ENCODE results near the gene RNF207. TPM values are rescaled to one million over a fixed set of nuclear protein-coding genes. Genes with fewer than 3 reads are reported as not detected.

Gene RNF207
- total and polyA plus RNA-seq, 5 donors, result 33.7 to 97.4 (median 55.2) TPM

- no peaks in the 10 kb centered on the region for H3K9me3 ChIP-seq (ENCODE audit: control insufficient read depth, low read length)
- ATAC-seq (peak; percentile 57 to 59), DNase-seq (peak; percentile 58 to 87 (median 79))
- no peaks in the 10 kb centered on the region for H3K27me3 ChIP-seq (ENCODE audit: control insufficient read depth, insufficient read depth)
- 1% methylated on average over 78 of the region's 78 CpGs for WGBS
- H3K4me3 ChIP-seq (ENCODE audit: low read length), result peak within 1 kb of the TSS; percentile 64
- intact Hi-C loops (cut with DNase I), result no loop called here
- no peak within 1 kb of the TSS for H3K27ac ChIP-seq (ENCODE audit: low read length)
- no peaks in the 10 kb centered on the region for H3K4me1 ChIP-seq (ENCODE audit: control insufficient read depth, insufficient read depth, low read length)
These were observed 55.2 kb downstream of the RNF207 start, which contains the start of gene GPR153 for GRCh38 chr1:6260961-6261614. Gene GPR153, minus strand, starts transcription at chr1:6261098. Its CDS starts 6,193 bp downstream, at chr1:6254905.

GRCh38 chr1:6261615-6261995 lies 55.7 kb downstream of the RNF207 start:
- Histone ChIP-seq H3K9me3 (ENCODE audit: control insufficient read depth, low read length) (no peaks in the 10 kb centered on the region), H3K4me3 (ENCODE audit: low read length) (peak overlapping the region; percentile 64), H3K27me3 (ENCODE audit: control insufficient read depth, insufficient read depth) (no peaks in the 10 kb centered on the region), H3K4me1 (ENCODE audit: control insufficient read depth, insufficient read depth, low read length) (no peaks in the 10 kb centered on the region), H3K27ac (ENCODE audit: low read length) (no peak overlapping the region)
- WGBS, result 11% methylated on average over 15 of the region's 15 CpGs
- ATAC-seq (no peak), DNase-seq (peak in 1 of 3 donors; percentile 43)
- intact Hi-C loops (cut with DNase I), result no loop called here

GRCh38 chr1:6262555-6263420 lies 56.9 kb downstream of the RNF207 start:
- DNase-seq, result peak; percentile 75 to 90 (median 88)
- Histone ChIP-seq H3K27me3 (ENCODE audit: control insufficient read depth, insufficient read depth) (no peaks in the 10 kb centered on the region), H3K27ac (ENCODE audit: low read length) (no peak overlapping the region), H3K4me3 (ENCODE audit: low read length) (no peak overlapping the region), H3K9me3 (ENCODE audit: control insufficient read depth, low read length) (no peaks in the 10 kb centered on the region), H3K4me1 (ENCODE audit: control insufficient read depth, insufficient read depth, low read length) (no peaks in the 10 kb centered on the region)
- peak; percentile 29 to 35 for ATAC-seq
- intact Hi-C loops (cut with DNase I), result no loop called here
- WGBS, result 59% methylated on average over 25 of the region's 25 CpGs

- H3K27ac ChIP-seq (ENCODE audit: low read length), result no peak overlapping the region
- H3K4me1 ChIP-seq (ENCODE audit: control insufficient read depth, insufficient read depth, low read length), result no peaks in the 10 kb centered on the region
- H3K9me3 ChIP-seq (ENCODE audit: control insufficient read depth, low read length), result no peaks in the 10 kb centered on the region
- WGBS, result 62% methylated on average over 7 of the region's 7 CpGs
- no peak overlapping the region for H3K4me3 ChIP-seq (ENCODE audit: low read length)
- intact Hi-C loops (cut with DNase I), result no loop called here
- no peaks in the 10 kb centered on the region for H3K27me3 ChIP-seq (ENCODE audit: control insufficient read depth, insufficient read depth)
- DNase-seq (peak in 1 of 3 donors; percentile 70), ATAC-seq (no peak)
These were observed 57.8 kb downstream of the RNF207 start for GRCh38 chr1:6263716-6264115.

- intact Hi-C loops (cut with DNase I), result loop anchor here in 1 of 4 donors (5.0 kb wide), 1 partner anchor 62 kb away; no protein-coding TSS in a partner anchor
- H3K4me3 ChIP-seq (ENCODE audit: low read length), result no peak overlapping the region
- no peaks in the 10 kb centered on the region for H3K27me3 ChIP-seq (ENCODE audit: control insufficient read depth, insufficient read depth)
- no peaks in the 10 kb centered on the region for H3K9me3 ChIP-seq (ENCODE audit: control insufficient read depth, low read length)
- WGBS, result 89% methylated on average over 15 of the region's 15 CpGs
- no peak for ATAC-seq
- no peak for DNase-seq
- H3K4me1 ChIP-seq (ENCODE audit: control insufficient read depth, insufficient read depth, low read length), result no peaks in the 10 kb centered on the region
- H3K27ac ChIP-seq (ENCODE audit: low read length), result no peak overlapping the region
These were observed 59.2 kb downstream of the RNF207 start for GRCh38 chr1:6265151-6265550.

GRCh38 chr1:6266641-6267040 lies 60.7 kb downstream of the RNF207 start:
- no peak overlapping the region for H3K4me3 ChIP-seq (ENCODE audit: low read length)
- 79% methylated on average over 11 of the region's 11 CpGs for WGBS
- no peak overlapping the region for H3K27ac ChIP-seq (ENCODE audit: low read length)
- no peak for ATAC-seq
- DNase-seq, result no peak
- no peaks in the 10 kb centered on the region for H3K9me3 ChIP-seq (ENCODE audit: control insufficient read depth, low read length)
- intact Hi-C loops (cut with DNase I), result loop anchor here in 1 of 4 donors (5.0 kb wide), 1 partner anchor 61 kb away; no protein-coding TSS in a partner anchor
- H3K4me1 ChIP-seq (ENCODE audit: control insufficient read depth, insufficient read depth, low read length), result no peaks in the 10 kb centered on the region
- H3K27me3 ChIP-seq (ENCODE audit: control insufficient read depth, insufficient read depth), result no peaks in the 10 kb centered on the region

- intact Hi-C loops (cut with DNase I), result loop anchor here in 1 of 4 donors (5.0 kb wide), 1 partner anchor 59 kb away; no protein-coding TSS in a partner anchor
- DNase-seq (no peak), ATAC-seq (no peak)
- Histone ChIP-seq H3K27ac (ENCODE audit: low read length) (no peak overlapping the region), H3K9me3 (ENCODE audit: control insufficient read depth, low read length) (no peaks in the 10 kb centered on the region), H3K4me3 (ENCODE audit: low read length) (no peak overlapping the region), H3K4me1 (ENCODE audit: control insufficient read depth, insufficient read depth, low read length) (no peaks in the 10 kb centered on the region), H3K27me3 (ENCODE audit: control insufficient read depth, insufficient read depth) (no peaks in the 10 kb centered on the region)
- 90% methylated on average over 12 of the region's 12 CpGs for WGBS
These were observed 61.9 kb downstream of the RNF207 start for GRCh38 chr1:6267686-6268322.

- no peak overlapping the region for H3K4me3 ChIP-seq (ENCODE audit: low read length)
- DNase-seq (no peak), ATAC-seq (no peak)
- intact Hi-C loops (cut with DNase I), result loop anchor here in 1 of 4 donors (5.0 kb wide), 1 partner anchor 59 kb away; no protein-coding TSS in a partner anchor
- H3K27ac ChIP-seq (ENCODE audit: low read length), result no peak overlapping the region
- H3K27me3 ChIP-seq (ENCODE audit: control insufficient read depth, insufficient read depth), result no peaks in the 10 kb centered on the region
- no peaks in the 10 kb centered on the region for H3K4me1 ChIP-seq (ENCODE audit: control insufficient read depth, insufficient read depth, low read length)
- WGBS, result 82% methylated on average over 21 of the region's 21 CpGs
- H3K9me3 ChIP-seq (ENCODE audit: control insufficient read depth, low read length), result no peaks in the 10 kb centered on the region
These were observed 62.5 kb downstream of the RNF207 start for GRCh38 chr1:6268415-6268814.

GRCh38 chr1:6269296-6269695 lies 63.4 kb downstream of the RNF207 start:
- Histone ChIP-seq H3K9me3 (ENCODE audit: control insufficient read depth, low read length) (no peaks in the 10 kb centered on the region), H3K27ac (ENCODE audit: low read length) (no peak overlapping the region), H3K4me3 (ENCODE audit: low read length) (no peak overlapping the region), H3K27me3 (ENCODE audit: control insufficient read depth, insufficient read depth) (no peaks in the 10 kb centered on the region), H3K4me1 (ENCODE audit: control insufficient read depth, insufficient read depth, low read length) (no peaks in the 10 kb centered on the region)
- WGBS, result 90% methylated on average over 14 of the region's 14 CpGs
- ATAC-seq, result no peak
- intact Hi-C loops (cut with DNase I), result loop anchor here in 1 of 4 donors (5.0 kb wide), 1 partner anchor 58 kb away; no protein-coding TSS in a partner anchor
- no peak for DNase-seq

GRCh38 chr1:6269720-6270400 lies 63.9 kb downstream of the RNF207 start:
- Histone ChIP-seq H3K4me1 (ENCODE audit: control insufficient read depth, insufficient read depth, low read length) (no peaks in the 10 kb centered on the region), H3K27me3 (ENCODE audit: control insufficient read depth, insufficient read depth) (no peaks in the 10 kb centered on the region), H3K9me3 (ENCODE audit: control insufficient read depth, low read length) (no peaks in the 10 kb centered on the region), H3K27ac (ENCODE audit: low read length) (no peak overlapping the region), H3K4me3 (ENCODE audit: low read length) (no peak overlapping the region)
- ATAC-seq (no peak), DNase-seq (peak in 1 of 3 donors; percentile 43)
- WGBS, result 77% methylated on average over 22 of the region's 22 CpGs
- intact Hi-C loops (cut with DNase I), result loop anchor here in 1 of 4 donors (5.0 kb wide), 1 partner anchor 57 kb away; no protein-coding TSS in a partner anchor

All from right cardiac atrium (tissue), 5 donors.